Measurements from ENCODE around the gene ENO2.

DNA sequence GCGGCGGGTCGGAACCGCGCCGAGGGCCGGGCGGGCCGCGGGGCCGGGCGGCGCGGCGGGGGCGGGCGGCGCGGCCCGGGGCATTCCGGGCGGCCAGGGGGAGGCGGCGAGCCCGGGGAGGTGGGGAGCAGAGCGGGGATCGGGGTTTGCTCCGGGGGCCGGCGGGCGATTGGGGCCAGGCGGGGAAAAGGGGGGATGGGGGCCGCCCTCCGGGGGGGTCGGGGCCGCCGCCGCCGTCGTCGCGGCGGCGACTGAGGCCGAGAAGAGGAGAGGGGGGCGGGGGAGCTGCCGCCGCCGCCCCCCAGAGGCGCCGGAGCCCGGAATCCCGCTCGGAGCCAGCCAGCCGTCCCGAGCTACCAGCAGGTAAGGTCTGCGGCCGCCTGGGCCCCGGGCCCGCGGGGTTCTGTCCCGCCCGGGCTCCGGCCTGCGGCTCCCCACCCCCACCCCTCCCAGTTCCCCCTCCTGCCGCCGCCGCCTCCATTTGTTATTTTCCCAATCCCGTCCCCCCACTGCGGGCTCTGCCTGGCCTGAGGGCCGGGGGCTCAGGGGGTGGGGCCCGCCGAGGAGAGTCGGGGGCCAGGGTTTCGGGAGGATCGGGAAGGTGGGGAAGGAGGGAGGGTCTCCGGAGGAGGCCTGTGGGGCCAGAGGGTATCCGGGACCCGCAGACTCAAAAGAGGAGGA is 13.8 kb downstream of the ENO2 start:
- TF ChIP-seq, protein P1, sequence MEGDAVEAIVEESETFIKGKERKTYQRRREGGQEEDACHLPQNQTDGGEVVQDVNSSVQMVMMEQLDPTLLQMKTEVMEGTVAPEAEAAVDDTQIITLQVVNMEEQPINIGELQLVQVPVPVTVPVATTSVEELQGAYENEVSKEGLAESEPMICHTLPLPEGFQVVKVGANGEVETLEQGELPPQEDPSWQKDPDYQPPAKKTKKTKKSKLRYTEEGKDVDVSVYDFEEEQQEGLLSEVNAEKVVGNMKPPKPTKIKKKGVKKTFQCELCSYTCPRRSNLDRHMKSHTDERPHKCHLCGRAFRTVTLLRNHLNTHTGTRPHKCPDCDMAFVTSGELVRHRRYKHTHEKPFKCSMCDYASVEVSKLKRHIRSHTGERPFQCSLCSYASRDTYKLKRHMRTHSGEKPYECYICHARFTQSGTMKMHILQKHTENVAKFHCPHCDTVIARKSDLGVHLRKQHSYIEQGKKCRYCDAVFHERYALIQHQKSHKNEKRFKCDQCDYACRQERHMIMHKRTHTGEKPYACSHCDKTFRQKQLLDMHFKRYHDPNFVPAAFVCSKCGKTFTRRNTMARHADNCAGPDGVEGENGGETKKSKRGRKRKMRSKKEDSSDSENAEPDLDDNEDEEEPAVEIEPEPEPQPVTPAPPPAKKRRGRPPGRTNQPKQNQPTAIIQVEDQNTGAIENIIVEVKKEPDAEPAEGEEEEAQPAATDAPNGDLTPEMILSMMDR (conservative IDR thresholded peaks at IDR 0.05; ENCODE audit: low read length): no peak
- TF ChIP-seq EZH2phosphoT487 (IDR thresholded peaks at IDR 0.05; ENCODE audit: borderline replicate concordance): no peak
